HG02840 (cell line): ENCODE results near the gene EXOC6.

Experiments used
- ATAC-seq: cut with Tn5 transposase; IDR thresholded peaks from one replicate; pipeline ENCODE4 v1.9.1; 2021; ENCODE audit warnings: mild to moderate bottlenecking, moderate library complexity, moderate number of reproducible peaks; ENCODE audit not compliant: unreplicated experiment, low FRiP score

EXOC6 gene

GRCh38 chr10:92995509-92995908, 147.2 kb downstream of the EXOC6 start:
- no peak for ATAC-seq

- no peak for ATAC-seq
These were observed 149.3 kb downstream of the EXOC6 start for GRCh38 chr10:92997620-92998019.

GRCh38 chr10:92999191-92999590, 150.9 kb downstream of the EXOC6 start:
- ATAC-seq: no peak

- no peak for ATAC-seq
These were observed 158.2 kb downstream of the EXOC6 start for GRCh38 chr10:93006435-93007039.

GRCh38 chr10:93015722-93016121, 167.4 kb downstream of the EXOC6 start:
- no peak for ATAC-seq

GRCh38 chr10:93023013-93023650, 174.8 kb downstream of the EXOC6 start:
- ATAC-seq: no peak

GRCh38 chr10:93026072-93026471, 177.8 kb downstream of the EXOC6 start:
- ATAC-seq: no peak

GRCh38 chr10:93027508-93027907, 179.2 kb downstream of the EXOC6 start:
- no peak for ATAC-seq

- no peak for ATAC-seq
These were observed 180.6 kb downstream of the EXOC6 start for GRCh38 chr10:93028883-93029282.

GRCh38 chr10:93030409-93030808, 182.1 kb downstream of the EXOC6 start:
- no peak for ATAC-seq

- no peak for ATAC-seq
These were observed 183.9 kb downstream of the EXOC6 start for GRCh38 chr10:93032105-93032808.

GRCh38 chr10:93032809-93033137, 184.5 kb downstream of the EXOC6 start:
- no peak for ATAC-seq

- no peak for ATAC-seq
These were observed 186.1 kb downstream of the EXOC6 start for GRCh38 chr10:93034426-93034825.

GRCh38 chr10:93039110-93039509, 190.8 kb downstream of the EXOC6 start:
- no peak for ATAC-seq

GRCh38 chr10:93039721-93040120, 191.4 kb downstream of the EXOC6 start:
- no peak for ATAC-seq

- ATAC-seq: no peak
These were observed 206.2 kb downstream of the EXOC6 start for GRCh38 chr10:93054486-93054885.

- ATAC-seq: no peak
These were observed 209.8 kb downstream of the EXOC6 start for GRCh38 chr10:93058139-93058538.

GRCh38 chr10:93059975-93060886, 211.9 kb downstream of the EXOC6 start, which contains the start of gene CYP26C1:
Gene CYP26C1 (plus strand): TSS chr10:93060798. CDS start chr10:93061264, 466 bp downstream.
- no peak for ATAC-seq

GRCh38 chr10:93060887-93061593, 212.7 kb downstream of the EXOC6 start:
- ATAC-seq: no peak
